Activated naive CD8-positive, alpha-beta T cell treated with anti-CD3 and anti-CD28 coated beads, Interleukin-2, amount 10 ng/mL, durations not matched to agents 7 days and 5 days (primary cell): Measurements from ENCODE around the gene CSRP2. TPM values are rescaled to one million over a fixed set of nuclear protein-coding genes. Genes with fewer than 3 reads are reported as not detected.

ENCODE experiments used
- ATAC-seq: fragments of 150-1000 bp; cut with Tn5 transposase; one replicate; pipeline ENCODE4 v1.10.0; 2021; ENCODE audit warnings: low read depth, moderate library complexity
- POLR2A ChIA-PET: fragments of 350-600 bp; sonication (Branson Sonifier 250); formaldehyde crosslinking; loops from one replicate; lab custom pipeline; 2021; ENCODE audit warnings: antibody characterized with exemption; lab: Charles Lee
- DNase-seq: peaks from one replicate; pipeline ENCODE4 v3.0.0; 2021
- H3K27ac Mint-ChIP-seq: one replicate; pipeline ENCODE4 v1.8.0; 2022; ENCODE audit warnings: mild to moderate bottlenecking, mixed read lengths
- H3K27me3 Mint-ChIP-seq: one replicate; pipeline ENCODE4 v1.8.0; 2022; ENCODE audit warnings: mild to moderate bottlenecking, moderate library complexity, mixed read lengths
- H3K36me3 Mint-ChIP-seq: one replicate; pipeline ENCODE4 v1.8.0; 2021; ENCODE audit warnings: mild to moderate bottlenecking, mixed read lengths
- H3K4me1 Mint-ChIP-seq: one replicate; pipeline ENCODE4 v1.8.0; 2021; ENCODE audit warnings: mixed read lengths
- H3K4me3 Mint-ChIP-seq: one replicate; pipeline ENCODE4 v1.8.0; 2022; ENCODE audit warnings: mild to moderate bottlenecking, moderate library complexity, mixed read lengths
- H3K9me3 Mint-ChIP-seq: one replicate; pipeline ENCODE4 v1.8.0; 2021; ENCODE audit warnings: mixed read lengths
- total RNA-seq, 2 experiments: library from RNA; stranded (reverse); gene quantifications; one replicate each; pipeline ENCODE4 v1.2.3, GENCODE V29; 2021

Gene CSRP2
- total RNA-seq, result under 1 TPM in 1 of 2 experiments, not detected in 1; 0.42 TPM

DNA sequence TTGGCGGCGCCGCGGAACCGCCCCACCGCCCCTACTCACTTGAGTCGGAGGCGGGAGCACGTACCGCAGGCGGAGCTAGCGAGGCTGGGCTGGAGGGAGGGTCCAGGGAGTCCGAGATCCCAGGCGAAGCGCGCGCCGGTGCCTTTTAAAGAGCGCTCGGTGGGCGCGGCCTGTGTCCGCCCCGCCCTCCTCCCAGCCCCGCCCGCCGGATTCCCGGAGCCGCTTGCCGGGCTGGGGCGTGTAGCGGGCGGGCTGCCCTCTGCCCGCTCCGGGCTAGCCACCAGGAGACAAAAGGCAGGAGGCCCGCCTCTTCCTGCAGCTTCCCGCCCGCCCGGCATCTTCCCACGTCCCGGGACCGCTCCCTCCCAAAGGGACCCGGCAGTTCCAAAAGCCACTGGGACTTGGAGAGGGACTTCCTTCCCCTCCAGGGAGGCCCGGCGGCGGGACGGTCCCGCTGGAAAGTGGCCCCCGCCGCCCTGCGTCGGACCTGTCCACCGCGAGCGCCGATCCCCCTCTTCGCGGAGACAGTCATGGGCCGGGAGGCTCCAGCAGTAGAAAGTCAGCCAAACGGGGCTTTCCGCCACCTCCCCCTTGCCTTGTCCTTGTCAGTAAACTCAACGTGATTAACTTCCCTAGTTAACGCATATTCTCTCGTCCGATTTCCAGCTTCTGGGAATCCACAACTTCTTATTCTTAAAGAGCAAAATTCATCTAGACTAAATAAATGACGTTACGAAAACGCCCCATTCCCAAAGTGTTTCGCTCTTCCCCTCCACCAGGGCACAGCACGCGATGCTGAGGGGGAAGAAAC is at the start of gene CSRP2:
TSS of gene CSRP2 (minus strand) at position 121 of the 811 bp plus-strand sequence. CDS start 12,759 bp downstream, outside the sequence.
- peaks cover 2% of the 10 kb centered on the region for H3K36me3 Mint-ChIP-seq
- no peak within 1 kb of the TSS for H3K27ac Mint-ChIP-seq
- POLR2A ChIA-PET, result no interaction called here

DNA sequence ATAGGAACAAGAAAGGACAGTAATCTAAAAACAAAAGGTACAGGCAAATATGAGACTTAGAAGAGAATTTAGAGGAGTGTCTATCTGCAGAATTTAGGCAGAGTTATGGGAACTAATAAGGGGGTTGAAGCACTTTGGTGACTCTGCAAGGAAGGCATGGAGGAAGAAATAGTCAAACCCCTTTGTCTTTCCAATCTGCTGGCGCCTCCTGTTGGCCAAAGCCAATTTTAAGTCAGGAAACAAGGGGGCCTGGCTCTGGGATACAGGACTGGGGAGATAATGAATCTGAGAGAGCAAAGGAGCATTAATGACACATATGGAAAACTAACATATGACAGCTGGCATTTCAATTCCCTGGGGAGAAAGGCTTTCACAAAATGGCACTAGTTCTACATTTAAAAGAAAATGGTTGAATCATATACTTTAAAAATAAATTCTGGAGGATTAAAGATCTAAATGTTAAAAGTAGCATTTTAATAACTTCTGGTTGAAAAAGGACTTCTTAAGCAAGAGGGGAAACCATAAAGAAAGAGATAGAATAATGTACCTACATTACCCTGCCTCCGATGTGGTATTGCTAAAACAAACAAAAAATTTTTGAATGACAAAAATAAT is 48.5 kb upstream of the CSRP2 start:
- ATAC-seq (no peak), DNase-seq (no peak)
- no peaks in the 10 kb centered on the region for H3K9me3 Mint-ChIP-seq
- POLR2A ChIA-PET, result no interaction called here
- H3K4me1 Mint-ChIP-seq, result no peaks in the 10 kb centered on the region
- no peaks in the 10 kb centered on the region for H3K36me3 Mint-ChIP-seq
- no peak overlapping the region for H3K27ac Mint-ChIP-seq
- peaks cover 4% of the 10 kb centered on the region for H3K27me3 Mint-ChIP-seq
- no peak overlapping the region for H3K4me3 Mint-ChIP-seq

More for the DNA sequence above, at the start of gene CSRP2:
- Mint-ChIP-seq H3K4me1 (peaks cover 8% of the 10 kb centered on the region), H3K27me3 (peaks cover 69% of the 10 kb centered on the region), H3K4me3 (peak within 1 kb of the TSS; percentile 99), H3K9me3 (no peaks in the 10 kb centered on the region)
- DNase-seq (peak; percentile 73), ATAC-seq (peak; percentile 83)

- ATAC-seq, result no peak
- Mint-ChIP-seq H3K9me3 (no peaks in the 10 kb centered on the region), H3K27ac (no peak overlapping the region), H3K4me3 (no peak overlapping the region), H3K36me3 (no peaks in the 10 kb centered on the region), H3K27me3 (peaks cover 2% of the 10 kb centered on the region), H3K4me1 (peaks cover 6% of the 10 kb centered on the region)
- no peak for DNase-seq
- POLR2A ChIA-PET, result no interaction called here
Measured at GRCh38 chr12:76925135-76925534, 46.3 kb upstream of the CSRP2 start.

DNA sequence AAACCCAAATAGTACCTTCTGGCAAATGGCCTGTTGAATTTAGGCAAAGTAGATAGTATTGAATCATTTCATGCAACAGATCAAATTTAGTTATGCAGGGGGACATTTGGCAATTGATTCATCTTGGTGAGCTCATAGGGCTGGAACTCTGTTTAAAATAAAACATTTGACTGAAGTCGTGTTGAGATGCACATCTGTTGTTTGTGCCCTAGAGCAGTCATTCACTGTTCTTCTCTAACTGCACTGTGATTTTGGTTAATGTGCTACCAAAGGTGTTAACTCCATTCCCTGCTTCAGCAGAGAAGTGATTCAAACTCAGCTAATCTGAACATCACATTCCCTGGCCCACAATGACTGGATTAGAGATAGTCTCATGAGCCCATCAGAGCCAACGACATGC is 44.0 kb upstream of the CSRP2 start:
- no peak for ATAC-seq
- Mint-ChIP-seq H3K27ac (no peak overlapping the region), H3K9me3 (no peaks in the 10 kb centered on the region), H3K4me1 (peaks cover 8% of the 10 kb centered on the region), H3K4me3 (no peak overlapping the region), H3K27me3 (no peaks in the 10 kb centered on the region), H3K36me3 (no peaks in the 10 kb centered on the region)
- POLR2A ChIA-PET, result no interaction called here
- no peak for DNase-seq

DNA sequence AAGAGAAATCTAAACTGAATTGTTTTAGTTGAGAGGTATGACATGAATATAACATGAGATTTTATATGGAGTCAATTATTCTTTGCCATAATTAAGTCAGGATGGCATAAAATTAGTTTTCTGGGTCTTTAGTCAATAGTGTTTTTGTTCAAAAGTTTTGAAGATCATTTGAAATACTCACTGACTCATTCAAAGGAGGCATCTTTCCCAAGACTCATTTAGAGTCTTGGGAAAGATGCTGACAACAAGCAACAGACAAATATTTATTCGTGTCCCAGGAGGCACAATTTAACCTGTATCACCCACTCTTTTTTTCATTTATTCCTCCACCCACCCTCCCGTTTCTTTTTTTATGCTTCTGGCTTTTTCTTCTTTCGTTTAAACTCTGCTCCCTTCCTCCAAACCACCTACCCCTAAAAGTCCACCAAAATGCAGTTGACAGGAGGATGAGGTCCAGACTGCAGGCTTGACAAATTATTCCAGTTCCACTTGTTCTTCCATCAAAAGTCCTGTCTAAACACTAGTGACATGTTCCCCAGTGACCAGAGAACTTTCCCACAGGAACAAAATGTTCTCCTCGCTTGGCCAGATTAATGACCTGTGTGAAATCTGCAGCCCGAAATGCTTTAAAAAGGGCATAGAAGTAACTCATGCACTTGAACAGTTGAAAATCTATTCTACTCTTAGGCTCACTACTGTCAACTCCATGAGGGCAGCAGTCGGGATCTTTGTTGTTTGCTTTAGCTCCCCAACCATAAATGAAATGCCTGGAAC is 43.3 kb upstream of the CSRP2 start:
- no peak overlapping the region for H3K27ac Mint-ChIP-seq
- peaks cover 8% of the 10 kb centered on the region for H3K4me1 Mint-ChIP-seq
- no peaks in the 10 kb centered on the region for H3K9me3 Mint-ChIP-seq
- DNase-seq, result no peak
- POLR2A ChIA-PET, result no interaction called here
- H3K36me3 Mint-ChIP-seq, result no peaks in the 10 kb centered on the region
- no peaks in the 10 kb centered on the region for H3K27me3 Mint-ChIP-seq
- no peak overlapping the region for H3K4me3 Mint-ChIP-seq
- ATAC-seq, result no peak

- H3K27ac Mint-ChIP-seq, result no peak overlapping the region
- POLR2A ChIA-PET, result no interaction called here
- ATAC-seq (no peak), DNase-seq (no peak)
- peaks cover 8% of the 10 kb centered on the region for H3K4me1 Mint-ChIP-seq
- no peaks in the 10 kb centered on the region for H3K36me3 Mint-ChIP-seq
- H3K27me3 Mint-ChIP-seq, result peaks cover 5% of the 10 kb centered on the region
- no peaks in the 10 kb centered on the region for H3K9me3 Mint-ChIP-seq
- no peak overlapping the region for H3K4me3 Mint-ChIP-seq
Measured at GRCh38 chr12:76921100-76921471, 42.3 kb upstream of the CSRP2 start.

DNA sequence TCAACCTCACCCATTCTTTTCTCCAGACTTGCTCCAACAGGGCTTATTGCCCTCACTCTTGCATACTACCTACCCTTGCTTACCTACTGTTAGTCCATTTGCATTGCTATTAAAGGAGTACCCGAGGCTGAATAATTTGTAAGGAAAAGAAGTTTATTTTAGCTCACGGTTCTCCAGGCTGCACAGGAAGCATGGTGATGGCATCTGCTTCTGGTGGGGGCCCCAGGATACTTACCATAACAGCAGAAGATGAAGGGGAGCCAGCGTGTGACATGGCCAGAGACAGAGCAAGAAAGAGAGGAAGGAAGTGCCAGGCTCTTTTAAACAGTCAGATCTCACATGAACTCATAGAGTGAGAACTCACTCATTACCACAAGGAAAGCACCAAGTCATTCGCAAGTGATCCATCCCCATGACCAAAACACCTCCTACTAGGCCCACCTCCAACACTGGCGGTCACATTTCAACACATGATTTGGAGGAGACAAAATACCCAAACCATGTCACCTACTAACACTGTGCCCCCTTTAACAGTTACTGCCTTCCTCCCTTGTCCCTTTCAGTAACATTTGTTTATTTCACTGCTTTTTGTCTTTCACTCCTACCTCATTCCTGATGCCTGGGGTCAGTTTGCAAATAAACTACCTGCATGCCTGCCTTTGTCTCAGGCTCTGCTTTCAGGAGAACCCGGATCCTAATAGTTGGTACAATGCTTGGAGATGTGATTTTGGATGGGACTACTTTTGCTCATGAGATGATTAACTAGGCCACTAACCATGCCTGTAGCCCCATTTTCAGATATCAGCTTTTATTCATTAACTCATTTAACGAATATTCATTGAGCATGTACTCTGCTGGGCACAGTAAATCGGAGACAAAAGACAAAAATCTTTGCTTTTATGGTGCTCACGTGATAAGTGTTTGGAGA is 41.6 kb upstream of the CSRP2 start:
- POLR2A ChIA-PET, result no interaction called here
- no peak overlapping the region for H3K4me3 Mint-ChIP-seq
- H3K27me3 Mint-ChIP-seq, result peaks cover 9% of the 10 kb centered on the region
- H3K4me1 Mint-ChIP-seq, result peaks cover 8% of the 10 kb centered on the region
- DNase-seq, result no peak
- H3K36me3 Mint-ChIP-seq, result no peaks in the 10 kb centered on the region
- H3K27ac Mint-ChIP-seq, result no peak overlapping the region
- no peaks in the 10 kb centered on the region for H3K9me3 Mint-ChIP-seq
- ATAC-seq, result peak; percentile 56

DNA sequence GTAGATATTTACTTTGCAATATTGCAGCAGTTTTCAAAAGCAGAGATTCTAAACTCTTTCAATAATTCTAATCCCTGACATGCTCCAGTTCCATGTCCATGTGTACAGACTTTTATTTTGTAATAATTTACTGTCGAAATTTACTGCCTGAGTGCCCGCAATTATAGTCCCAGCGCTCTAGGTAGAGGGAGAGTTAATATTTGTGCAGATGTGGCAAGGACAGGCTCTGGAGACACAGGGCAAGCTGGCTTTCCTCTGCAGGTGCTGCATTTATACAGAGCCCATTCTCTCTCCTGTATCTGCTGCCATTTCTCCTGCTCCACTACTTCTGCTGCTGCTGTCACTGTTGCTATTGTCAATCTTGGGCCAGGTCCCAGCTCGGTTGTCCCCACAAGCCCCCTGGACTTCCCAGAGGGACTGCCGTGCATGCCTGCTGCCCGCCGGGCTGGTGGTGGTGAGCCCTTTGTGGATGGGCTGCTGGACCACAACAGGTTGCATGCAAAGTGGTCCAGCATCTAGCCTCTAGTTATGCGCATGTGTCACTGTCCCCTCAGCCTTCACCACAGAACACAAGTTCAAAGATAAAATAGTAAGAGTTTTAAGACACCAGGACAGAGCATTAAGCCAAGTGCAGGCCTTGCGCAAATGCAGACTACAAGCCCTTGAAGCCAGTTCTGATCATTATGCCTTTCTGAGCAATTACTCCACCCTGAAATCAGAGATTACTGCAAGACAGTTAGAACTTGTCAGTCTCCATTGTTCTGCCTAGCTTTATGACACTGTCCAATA is 40.8 kb upstream of the CSRP2 start:
- Mint-ChIP-seq H3K9me3 (no peaks in the 10 kb centered on the region), H3K27ac (no peak overlapping the region), H3K36me3 (no peaks in the 10 kb centered on the region), H3K4me1 (peaks cover 9% of the 10 kb centered on the region), H3K27me3 (peaks cover 9% of the 10 kb centered on the region), H3K4me3 (no peak overlapping the region)
- POLR2A ChIA-PET, result no interaction called here
- ATAC-seq (no peak), DNase-seq (no peak)

GRCh38 chr12:76916170-76916540 is 37.3 kb upstream of the CSRP2 start:
- Mint-ChIP-seq H3K27me3 (peaks cover 15% of the 10 kb centered on the region), H3K4me3 (no peak overlapping the region), H3K9me3 (no peaks in the 10 kb centered on the region), H3K36me3 (no peaks in the 10 kb centered on the region), H3K27ac (no peak overlapping the region), H3K4me1 (peaks cover 9% of the 10 kb centered on the region)
- DNase-seq, result no peak
- POLR2A ChIA-PET, result interaction anchor here (0.6 kb wide), 1 partner anchor 336 kb away, joined by 4 read pairs; no protein-coding TSS in a partner anchor
- no peak for ATAC-seq

GRCh38 chr12:76915361-76916169 is 36.7 kb upstream of the CSRP2 start:
- H3K27ac Mint-ChIP-seq, result no peak overlapping the region
- no peaks in the 10 kb centered on the region for H3K9me3 Mint-ChIP-seq
- H3K27me3 Mint-ChIP-seq, result peaks cover 19% of the 10 kb centered on the region
- H3K4me3 Mint-ChIP-seq, result no peak overlapping the region
- no peak for DNase-seq
- no peak for ATAC-seq
- H3K36me3 Mint-ChIP-seq, result no peaks in the 10 kb centered on the region
- POLR2A ChIA-PET, result interaction anchor here (0.6 kb wide), 1 partner anchor 335 kb away, joined by 4 read pairs; no protein-coding TSS in a partner anchor
- H3K4me1 Mint-ChIP-seq, result peaks cover 7% of the 10 kb centered on the region

DNA sequence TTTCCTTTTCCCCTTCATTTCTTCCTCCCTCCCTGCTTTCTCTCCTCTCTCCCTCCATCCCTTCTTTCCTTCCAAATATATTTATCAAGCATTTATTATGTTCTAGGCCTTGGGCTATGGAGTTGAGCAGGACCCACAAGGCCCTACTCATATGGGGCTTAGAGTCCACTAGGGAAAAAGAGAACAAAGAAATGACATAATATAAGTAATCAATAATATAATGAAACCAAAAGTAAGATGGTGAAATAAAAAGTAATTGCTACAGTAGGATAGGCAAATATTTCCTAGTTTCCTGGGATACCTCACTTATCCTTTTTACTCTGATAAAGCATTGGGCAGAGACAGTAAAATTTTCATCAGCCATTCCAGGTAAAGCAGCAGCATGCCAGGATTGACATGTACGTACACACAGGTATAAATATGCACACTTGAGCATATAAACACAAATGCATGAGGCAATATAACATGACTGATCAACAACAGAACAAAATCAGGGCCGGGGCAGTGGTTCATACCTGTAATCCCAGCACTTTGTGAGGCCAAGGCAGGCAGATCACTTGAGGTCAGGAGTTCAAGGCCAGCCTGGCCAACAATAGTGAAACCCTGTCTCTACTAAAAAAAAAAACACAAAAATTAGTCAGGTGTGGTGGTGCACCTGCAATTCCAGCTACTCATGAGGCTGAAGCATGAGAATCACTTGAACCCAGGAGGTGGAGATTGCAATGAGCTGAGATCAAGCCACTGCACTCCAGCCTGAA is 35.5 kb upstream of the CSRP2 start:
- Mint-ChIP-seq H3K9me3 (no peaks in the 10 kb centered on the region), H3K4me1 (peaks cover 2% of the 10 kb centered on the region), H3K27ac (no peak overlapping the region), H3K36me3 (no peaks in the 10 kb centered on the region), H3K4me3 (no peak overlapping the region), H3K27me3 (peaks cover 23% of the 10 kb centered on the region)
- POLR2A ChIA-PET, result no interaction called here
- DNase-seq, result no peak
- no peak for ATAC-seq
